Gastrocnemius medialis (tissue), 4 donors: ENCODE results near the gene TRIM8.

Source experiments
- POLR2A ChIP-seq, 2 donors: fragments of 450-650 bp; IDR thresholded peaks; one replicate each; pipeline ENCODE4 v1.6.1; 2017; ENCODE audit warnings: antibody characterized with exemption in 2 of 2, mild to moderate bottlenecking in 2 of 2, moderate library complexity in 2 of 2
- TF ChIP-seq, protein P1 (sequence below), 5 experiments: fragments of 450-650 bp in 3 of 5; fragments of 200-600 bp in 2 of 5; sonication (generic) in 2 of 5; IDR thresholded peaks in 4 of 5; conservative IDR thresholded peaks in 1 of 5; 1 replicate in 4 of 5; 2 replicates in 1 of 5; pipeline ENCODE4 v1.5.1; 2016 to 2019; ENCODE audit warnings: antibody characterized with exemption in 5 of 5, mild to moderate bottlenecking in 3 of 5, moderate library complexity in 3 of 5

DNA sequence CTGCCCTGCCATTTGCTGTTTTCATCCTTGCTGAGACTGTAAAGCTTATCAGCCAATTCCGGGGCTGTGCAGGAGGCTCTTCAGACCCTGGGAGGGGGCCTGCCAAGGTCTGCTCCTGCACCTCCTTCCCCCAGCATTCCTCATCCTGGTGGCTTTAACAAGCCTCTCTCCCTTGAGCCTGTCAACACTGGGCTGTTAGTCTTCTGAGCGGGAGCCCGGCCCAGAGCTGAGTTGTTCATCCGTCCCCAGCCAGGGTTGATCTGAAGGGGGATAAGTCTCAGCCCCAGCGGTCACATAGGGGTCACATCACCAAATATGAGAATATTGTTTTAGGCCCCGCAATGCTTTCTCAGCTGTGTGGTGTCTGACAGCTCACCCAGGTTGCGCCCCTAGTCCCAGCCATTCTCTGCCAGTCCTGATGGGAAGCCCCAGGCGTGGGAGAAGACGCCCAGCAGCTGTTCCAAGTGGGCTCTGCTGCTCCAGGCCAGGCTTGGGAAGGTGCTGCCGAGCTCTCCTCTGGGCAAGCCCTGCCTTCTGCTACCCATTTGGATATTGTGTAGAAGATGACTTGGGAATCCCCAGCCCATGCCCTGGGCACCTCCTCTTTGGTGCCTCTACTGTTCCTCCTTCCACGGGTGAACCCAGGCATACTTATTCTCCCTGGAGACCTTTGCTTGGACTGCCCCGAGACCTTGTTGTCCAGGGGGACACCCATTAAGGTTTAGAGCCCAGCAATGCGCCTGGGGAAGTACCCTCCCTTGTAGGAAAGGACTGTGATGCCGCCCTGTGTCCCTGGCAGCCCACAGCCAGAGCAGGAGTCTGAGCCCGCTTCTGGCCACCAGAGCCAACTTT, 23.5 kb upstream of the TRIM8 start:
- TF ChIP-seq, protein P1, sequence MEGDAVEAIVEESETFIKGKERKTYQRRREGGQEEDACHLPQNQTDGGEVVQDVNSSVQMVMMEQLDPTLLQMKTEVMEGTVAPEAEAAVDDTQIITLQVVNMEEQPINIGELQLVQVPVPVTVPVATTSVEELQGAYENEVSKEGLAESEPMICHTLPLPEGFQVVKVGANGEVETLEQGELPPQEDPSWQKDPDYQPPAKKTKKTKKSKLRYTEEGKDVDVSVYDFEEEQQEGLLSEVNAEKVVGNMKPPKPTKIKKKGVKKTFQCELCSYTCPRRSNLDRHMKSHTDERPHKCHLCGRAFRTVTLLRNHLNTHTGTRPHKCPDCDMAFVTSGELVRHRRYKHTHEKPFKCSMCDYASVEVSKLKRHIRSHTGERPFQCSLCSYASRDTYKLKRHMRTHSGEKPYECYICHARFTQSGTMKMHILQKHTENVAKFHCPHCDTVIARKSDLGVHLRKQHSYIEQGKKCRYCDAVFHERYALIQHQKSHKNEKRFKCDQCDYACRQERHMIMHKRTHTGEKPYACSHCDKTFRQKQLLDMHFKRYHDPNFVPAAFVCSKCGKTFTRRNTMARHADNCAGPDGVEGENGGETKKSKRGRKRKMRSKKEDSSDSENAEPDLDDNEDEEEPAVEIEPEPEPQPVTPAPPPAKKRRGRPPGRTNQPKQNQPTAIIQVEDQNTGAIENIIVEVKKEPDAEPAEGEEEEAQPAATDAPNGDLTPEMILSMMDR (IDR thresholded peaks at IDR 0.05 in 4 of 5, conservative IDR thresholded peaks at IDR 0.05 in 1 of 5): no peak
- TF ChIP-seq POLR2A (IDR thresholded peaks at IDR 0.05): no peak
